ENCODE results near the gene MAOA.
"Not testable (repeated sequence)": the region's sequence is repeated elsewhere in the genome, so short reads cannot be mapped to it uniquely, and the experiment has no call there.

MAOA gene

GRCh38 chrX:43646800-43647199 is 9.3 kb upstream of the MAOA start:
- H3K36me3 Mint-ChIP-seq = no peaks in the 10 kb centered on the region
- H3K9me3 Mint-ChIP-seq (ENCODE audit: low read depth) = no peaks in the 10 kb centered on the region
- peaks cover 3% of the 10 kb centered on the region for H3K4me1 Mint-ChIP-seq (ENCODE audit: low read depth)
- H3K27me3 Mint-ChIP-seq = no peaks in the 10 kb centered on the region
- H3K4me3 Mint-ChIP-seq = no peak overlapping the region
- no peak overlapping the region for H3K27ac Mint-ChIP-seq

GRCh38 chrX:43654431-43655150 is 1.5 kb upstream of the MAOA start:
- H3K27ac Mint-ChIP-seq = peak overlapping the region; percentile 95
- H3K4me1 Mint-ChIP-seq (ENCODE audit: low read depth) = peaks cover 3% of the 10 kb centered on the region
- no peaks in the 10 kb centered on the region for H3K27me3 Mint-ChIP-seq
- no peaks in the 10 kb centered on the region for H3K36me3 Mint-ChIP-seq
- no peaks in the 10 kb centered on the region for H3K9me3 Mint-ChIP-seq (ENCODE audit: low read depth)
- peak overlapping the region; percentile 88 for H3K4me3 Mint-ChIP-seq

- no peaks in the 10 kb centered on the region for H3K27me3 Mint-ChIP-seq
Measured at GRCh38 chrX:43655151-43656004, 721 bp upstream of the MAOA start.

GRCh38 chrX:43657671-43658070 is 1.6 kb downstream of the MAOA start:
- Mint-ChIP-seq H3K27me3 (no peaks in the 10 kb centered on the region), H3K4me1 (ENCODE audit: low read depth) (peaks cover 3% of the 10 kb centered on the region), H3K27ac (no peak overlapping the region)

More at GRCh38 chrX:43655151-43656004, 721 bp upstream of the MAOA start:
- Mint-ChIP-seq H3K27ac (no peak overlapping the region), H3K9me3 (ENCODE audit: low read depth) (no peaks in the 10 kb centered on the region), H3K4me1 (ENCODE audit: low read depth) (peaks cover 3% of the 10 kb centered on the region), H3K36me3 (no peaks in the 10 kb centered on the region), H3K4me3 (peak overlapping the region; percentile 88)

GRCh38 chrX:43661521-43662240 is 5.6 kb downstream of the MAOA start:
- Mint-ChIP-seq H3K36me3 (no peaks in the 10 kb centered on the region), H3K27ac (no peak overlapping the region), H3K4me3 (no peak overlapping the region), H3K4me1 (ENCODE audit: low read depth) (peaks cover 6% of the 10 kb centered on the region), H3K27me3 (no peaks in the 10 kb centered on the region), H3K9me3 (ENCODE audit: low read depth) (no peaks in the 10 kb centered on the region)

More at GRCh38 chrX:43657671-43658070, 1.6 kb downstream of the MAOA start:
- H3K4me3 Mint-ChIP-seq = no peak overlapping the region
- H3K36me3 Mint-ChIP-seq = no peaks in the 10 kb centered on the region
- H3K9me3 Mint-ChIP-seq (ENCODE audit: low read depth) = no peaks in the 10 kb centered on the region

- no peak overlapping the region for H3K4me3 Mint-ChIP-seq
- no peaks in the 10 kb centered on the region for H3K27me3 Mint-ChIP-seq
- H3K27ac Mint-ChIP-seq = no peak overlapping the region
- H3K9me3 Mint-ChIP-seq (ENCODE audit: low read depth) = no peaks in the 10 kb centered on the region
- H3K4me1 Mint-ChIP-seq (ENCODE audit: low read depth) = peaks cover 7% of the 10 kb centered on the region
- H3K36me3 Mint-ChIP-seq = no peaks in the 10 kb centered on the region
Measured at GRCh38 chrX:43663173-43663572, 7.1 kb downstream of the MAOA start.

- Mint-ChIP-seq H3K9me3 (ENCODE audit: low read depth) (no peaks in the 10 kb centered on the region), H3K27me3 (no peaks in the 10 kb centered on the region), H3K27ac (no peak overlapping the region), H3K4me1 (ENCODE audit: low read depth) (peaks cover 7% of the 10 kb centered on the region), H3K36me3 (no peaks in the 10 kb centered on the region), H3K4me3 (no peak overlapping the region)
Measured at GRCh38 chrX:43664258-43664657, 8.2 kb downstream of the MAOA start.

- Mint-ChIP-seq H3K9me3 (ENCODE audit: low read depth) (no peaks in the 10 kb centered on the region), H3K4me3 (no peak overlapping the region), H3K36me3 (no peaks in the 10 kb centered on the region), H3K4me1 (ENCODE audit: low read depth) (peaks cover 7% of the 10 kb centered on the region), H3K27me3 (no peaks in the 10 kb centered on the region), H3K27ac (no peak overlapping the region)
Measured at GRCh38 chrX:43664708-43665107, 8.6 kb downstream of the MAOA start.

GRCh38 chrX:43666311-43666912 is 10.3 kb downstream of the MAOA start:
- Mint-ChIP-seq H3K27ac (no peak overlapping the region), H3K36me3 (no peaks in the 10 kb centered on the region), H3K9me3 (ENCODE audit: low read depth) (no peaks in the 10 kb centered on the region), H3K4me3 (no peak overlapping the region), H3K4me1 (ENCODE audit: low read depth) (peaks cover 7% of the 10 kb centered on the region), H3K27me3 (no peaks in the 10 kb centered on the region)

- not testable (repeated sequence) for H3K27me3 Mint-ChIP-seq; H3K36me3 Mint-ChIP-seq; H3K9me3 Mint-ChIP-seq (ENCODE audit: low read depth); H3K4me3 Mint-ChIP-seq; H3K27ac Mint-ChIP-seq; H3K4me1 Mint-ChIP-seq (ENCODE audit: low read depth)
Measured at GRCh38 chrX:43675965-43676628, 20.0 kb downstream of the MAOA start.

GRCh38 chrX:43676971-43677572 is 21.0 kb downstream of the MAOA start:
- H3K9me3 Mint-ChIP-seq (ENCODE audit: low read depth) = no peaks in the 10 kb centered on the region
- peaks cover 7% of the 10 kb centered on the region for H3K4me1 Mint-ChIP-seq (ENCODE audit: low read depth)
- H3K4me3 Mint-ChIP-seq = no peak overlapping the region
- no peaks in the 10 kb centered on the region for H3K27me3 Mint-ChIP-seq
- no peaks in the 10 kb centered on the region for H3K36me3 Mint-ChIP-seq
- H3K27ac Mint-ChIP-seq = no peak overlapping the region

GRCh38 chrX:43677993-43678392 is 21.9 kb downstream of the MAOA start:
- H3K27me3 Mint-ChIP-seq = no peaks in the 10 kb centered on the region
- H3K4me1 Mint-ChIP-seq (ENCODE audit: low read depth) = peaks cover 7% of the 10 kb centered on the region
- no peaks in the 10 kb centered on the region for H3K9me3 Mint-ChIP-seq (ENCODE audit: low read depth)
- no peak overlapping the region for H3K27ac Mint-ChIP-seq
- no peak overlapping the region for H3K4me3 Mint-ChIP-seq
- H3K36me3 Mint-ChIP-seq = no peaks in the 10 kb centered on the region

GRCh38 chrX:43679058-43679457 is 23.0 kb downstream of the MAOA start:
- no peak overlapping the region for H3K27ac Mint-ChIP-seq
- H3K4me3 Mint-ChIP-seq = no peak overlapping the region
- no peaks in the 10 kb centered on the region for H3K9me3 Mint-ChIP-seq (ENCODE audit: low read depth)
- H3K36me3 Mint-ChIP-seq = no peaks in the 10 kb centered on the region
- no peaks in the 10 kb centered on the region for H3K27me3 Mint-ChIP-seq
- H3K4me1 Mint-ChIP-seq (ENCODE audit: low read depth) = peaks cover 7% of the 10 kb centered on the region

GRCh38 chrX:43679778-43680177 is 23.7 kb downstream of the MAOA start:
- Mint-ChIP-seq H3K4me1 (ENCODE audit: low read depth) (peaks cover 7% of the 10 kb centered on the region), H3K27ac (no peak overlapping the region), H3K36me3 (no peaks in the 10 kb centered on the region), H3K9me3 (ENCODE audit: low read depth) (no peaks in the 10 kb centered on the region), H3K4me3 (no peak overlapping the region), H3K27me3 (no peaks in the 10 kb centered on the region)
